MM.1S (cell line): ENCODE measurements around the gene TRAIP.

Source experiments
- EZH2 ChIP-seq: fragments of 300-600 bp; sonication (generic); optimal IDR thresholded peaks from 2 replicates; pipeline ENCODE3; 2017; ENCODE audit warnings: low read depth, mild to moderate bottlenecking, antibody characterized with exemption, low read length, mixed read lengths
- TF ChIP-seq, protein P1 (sequence below): fragments of 300-600 bp; sonication (generic); IDR thresholded peaks from 2 replicates; pipeline ENCODE4 v1.5.1; 2016; ENCODE audit warnings: antibody characterized with exemption, low read length, mixed read lengths

DNA sequence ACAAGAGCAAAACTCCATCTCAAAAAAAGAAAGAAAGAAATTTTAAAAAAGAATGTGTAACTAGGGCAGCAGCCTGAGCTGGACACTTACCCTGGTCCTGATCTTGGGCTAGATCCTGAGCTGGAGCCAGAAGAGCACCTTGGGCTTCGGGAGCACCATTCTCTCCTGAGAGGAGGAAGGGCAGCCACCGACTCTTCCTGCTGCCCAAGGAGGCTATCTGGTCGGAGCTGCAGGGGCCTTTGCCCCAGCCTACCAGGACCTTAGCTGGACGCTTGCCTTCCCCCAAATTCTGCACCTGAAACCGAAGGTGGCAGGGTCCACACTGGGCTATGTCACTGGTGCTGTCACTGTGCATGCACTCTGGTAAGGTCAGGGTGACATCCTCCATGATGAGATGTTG is 20.2 kb upstream of the TRAIP start:
- no peak for TF ChIP-seq EZH2
- TF ChIP-seq, protein P1, sequence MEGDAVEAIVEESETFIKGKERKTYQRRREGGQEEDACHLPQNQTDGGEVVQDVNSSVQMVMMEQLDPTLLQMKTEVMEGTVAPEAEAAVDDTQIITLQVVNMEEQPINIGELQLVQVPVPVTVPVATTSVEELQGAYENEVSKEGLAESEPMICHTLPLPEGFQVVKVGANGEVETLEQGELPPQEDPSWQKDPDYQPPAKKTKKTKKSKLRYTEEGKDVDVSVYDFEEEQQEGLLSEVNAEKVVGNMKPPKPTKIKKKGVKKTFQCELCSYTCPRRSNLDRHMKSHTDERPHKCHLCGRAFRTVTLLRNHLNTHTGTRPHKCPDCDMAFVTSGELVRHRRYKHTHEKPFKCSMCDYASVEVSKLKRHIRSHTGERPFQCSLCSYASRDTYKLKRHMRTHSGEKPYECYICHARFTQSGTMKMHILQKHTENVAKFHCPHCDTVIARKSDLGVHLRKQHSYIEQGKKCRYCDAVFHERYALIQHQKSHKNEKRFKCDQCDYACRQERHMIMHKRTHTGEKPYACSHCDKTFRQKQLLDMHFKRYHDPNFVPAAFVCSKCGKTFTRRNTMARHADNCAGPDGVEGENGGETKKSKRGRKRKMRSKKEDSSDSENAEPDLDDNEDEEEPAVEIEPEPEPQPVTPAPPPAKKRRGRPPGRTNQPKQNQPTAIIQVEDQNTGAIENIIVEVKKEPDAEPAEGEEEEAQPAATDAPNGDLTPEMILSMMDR = no peak
